Stimulated activated CD4-positive, alpha-beta T cell treated with anti-CD3 and anti-CD28 coated beads, Interleukin-1b, Interleukin-23, amount 100 ng/mL, for 4 hours (primary cell): ENCODE data around the gene KIF12.
"Not testable (repeated sequence)": the region's sequence is repeated elsewhere in the genome, so short reads cannot be mapped to it uniquely, and the experiment has no call there.

Source experiments
- DNase-seq, 2 donors: peaks; one replicate each; pipeline ENCODE4 v3.0.0-alpha.2; 2020; ENCODE audit warnings: low read depth in 2 of 2

The KIF12 gene

DNA sequence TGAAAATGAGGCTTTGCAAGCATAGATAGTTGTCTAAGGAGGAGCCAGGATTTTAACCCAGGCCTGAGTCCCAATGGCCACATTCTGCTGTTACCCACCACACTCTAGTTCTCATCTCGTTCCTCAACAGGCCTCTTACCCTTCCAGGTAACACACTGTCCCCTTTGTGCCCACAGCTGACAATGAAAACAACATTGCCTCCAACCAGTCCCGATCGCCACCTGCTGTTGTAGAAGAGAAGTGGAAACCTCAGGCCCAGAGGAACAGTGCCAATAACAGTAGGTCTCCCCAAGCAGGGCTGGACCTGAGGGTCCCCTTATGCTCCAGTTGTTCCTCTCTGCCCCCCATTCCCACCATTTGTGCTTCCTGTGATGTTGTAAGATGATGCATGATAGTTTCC lies 51.4 kb downstream of the KIF12 start:
- DNase-seq, result no peak

DNA sequence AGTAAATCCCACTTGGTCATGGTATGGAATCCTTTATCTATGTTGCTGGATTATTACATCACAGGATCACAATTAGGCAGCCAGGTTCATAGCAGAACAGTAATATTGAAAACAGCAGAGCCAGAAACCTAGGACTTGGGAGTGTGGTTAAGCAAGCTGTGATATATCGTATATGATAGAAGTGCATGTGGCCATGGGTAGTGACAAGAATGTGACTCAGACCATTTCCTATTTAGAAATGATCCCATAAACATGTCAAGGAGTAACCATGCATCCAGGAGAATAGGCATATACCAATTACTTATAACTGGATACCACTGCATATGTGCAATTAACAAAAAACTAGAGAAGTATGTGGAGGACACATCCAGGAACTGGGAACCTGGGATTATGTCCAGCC lies 52.2 kb downstream of the KIF12 start:
- no peak for DNase-seq

DNA sequence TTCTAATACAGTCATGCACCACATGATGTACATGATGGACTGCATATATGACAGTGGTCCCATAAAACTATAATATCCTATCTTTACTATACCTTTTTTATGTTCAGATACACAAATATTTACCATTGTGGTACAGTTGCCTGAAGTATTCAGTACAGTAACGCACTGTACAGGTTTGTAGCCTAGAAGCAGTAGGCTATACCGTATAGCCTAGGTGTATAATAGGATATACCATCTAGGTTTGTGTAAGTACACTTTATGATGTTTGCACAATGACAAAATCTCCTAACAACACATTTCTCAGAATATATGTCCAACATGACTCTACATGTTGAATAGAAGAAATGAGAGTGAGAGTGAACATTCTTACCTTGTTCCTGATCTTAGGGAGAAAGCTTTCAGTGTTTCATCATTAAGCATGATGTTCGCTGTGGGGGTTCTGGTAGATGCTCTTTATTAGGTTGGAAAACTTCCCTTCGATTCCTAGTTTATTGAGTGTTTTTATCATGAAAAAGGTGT lies 52.8 kb downstream of the KIF12 start:
- DNase-seq, result no peak

DNA sequence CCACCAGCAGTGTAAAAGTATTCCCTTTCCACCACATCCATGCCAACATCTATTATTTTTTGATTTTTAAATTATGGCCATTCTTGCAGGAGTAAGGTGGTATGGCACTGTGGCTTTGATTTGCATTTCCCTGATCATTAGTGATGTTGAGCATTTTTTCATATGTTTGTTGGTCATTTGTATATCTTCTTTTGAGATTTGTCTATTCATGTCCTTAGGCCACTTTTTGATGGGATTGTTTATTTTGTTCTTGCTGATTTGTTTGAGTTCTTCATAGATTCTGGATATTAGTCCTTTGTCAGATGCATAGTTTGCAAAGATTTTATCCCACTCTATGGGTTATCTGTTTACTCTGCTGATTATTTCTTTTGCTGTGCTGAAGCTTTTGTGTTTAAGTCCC lies 55.4 kb downstream of the KIF12 start:
- DNase-seq, result not testable (repeated sequence)
